ENCODE data around the gene DYNC1LI1.
"Not testable (repeated sequence)": the region's sequence is repeated elsewhere in the genome, so short reads cannot be mapped to it uniquely, and the experiment has no call there.

- not testable (repeated sequence) for TF ChIP-seq POLR2A (IDR thresholded peaks at IDR 0.05; ENCODE audit: low read depth, low read length); POLR2AphosphoS5 (IDR thresholded peaks at IDR 0.05; ENCODE audit: low read depth, low read length); TAF1 (IDR thresholded peaks at IDR 0.05; ENCODE audit: borderline replicate concordance, low read depth, low read length)
Measured at GRCh38 chr3:32516751-32517150, 53.9 kb downstream of the DYNC1LI1 start.

Data from GM12892 (cell line).